Measurements from ENCODE around the gene SLCO3A1. TPM values are rescaled to one million over a fixed set of nuclear protein-coding genes. Genes with fewer than 3 reads are reported as not detected.
"Not testable (repeated sequence)": the region's sequence is repeated elsewhere in the genome, so short reads cannot be mapped to it uniquely, and the experiment has no call there.

The SLCO3A1 gene
- total RNA-seq, 2 donors from 2014 or later = 21.4 to 27.3 TPM

GRCh38 chr15:92059036-92059970 is 205.8 kb downstream of the SLCO3A1 start:
- no peak overlapping the region for H3K4me3 ChIP-seq
- H3K27ac ChIP-seq = peak overlapping the region; percentile 52 to 68
- H3K27me3 ChIP-seq = no peaks in the 10 kb centered on the region
- no peaks in the 10 kb centered on the region for H3K36me3 ChIP-seq
- H3K9me3 ChIP-seq = no peaks in the 10 kb centered on the region
- no peak for TF ChIP-seq CTCF (IDR thresholded peaks at IDR 0.05)
- no peak for DNase-seq (ENCODE audit: low spot score)
- peaks cover 0 to 66% of the 10 kb centered on the region in 2 donors for H3K4me1 ChIP-seq

GRCh38 chr15:92059971-92060311 is 206.4 kb downstream of the SLCO3A1 start:
- H3K9me3 ChIP-seq; DNase-seq (ENCODE audit: low spot score); H3K36me3 ChIP-seq; H3K27me3 ChIP-seq; H3K4me3 ChIP-seq: not testable (repeated sequence)
- Histone ChIP-seq H3K27ac (peak overlapping the region; percentile 52 to 68), H3K4me1 (peaks cover 0 to 66% of the 10 kb centered on the region in 2 donors)

- no peak for TF ChIP-seq CTCF (IDR thresholded peaks at IDR 0.05)
- Histone ChIP-seq H3K4me3 (no peak overlapping the region), H3K36me3 (no peaks in the 10 kb centered on the region), H3K4me1 (peaks cover 0 to 64% of the 10 kb centered on the region in 2 donors), H3K27me3 (no peaks in the 10 kb centered on the region), H3K9me3 (no peaks in the 10 kb centered on the region), H3K27ac (peak overlapping the region; percentile 74 to 76)
- DNase-seq (ENCODE audit: low spot score) = no peak
Observed at GRCh38 chr15:92061511-92062195, 208.1 kb downstream of the SLCO3A1 start.

- no peaks in the 10 kb centered on the region for H3K36me3 ChIP-seq
- H3K9me3 ChIP-seq = no peaks in the 10 kb centered on the region
- TF ChIP-seq CTCF (IDR thresholded peaks at IDR 0.05) = peak in 1 of 2 donors; percentile 30
- H3K27me3 ChIP-seq = no peaks in the 10 kb centered on the region
- peaks cover 0 to 56% of the 10 kb centered on the region in 2 donors for H3K4me1 ChIP-seq
- H3K4me3 ChIP-seq = no peak overlapping the region
- H3K27ac ChIP-seq = peak overlapping the region; percentile 74 to 76
- DNase-seq (ENCODE audit: low spot score) = no peak
Observed at GRCh38 chr15:92062505-92062904, 209.0 kb downstream of the SLCO3A1 start.

- TF ChIP-seq CTCF (IDR thresholded peaks at IDR 0.05) = no peak
- H3K27me3 ChIP-seq = no peaks in the 10 kb centered on the region
- no peak overlapping the region for H3K4me3 ChIP-seq
- H3K9me3 ChIP-seq = no peaks in the 10 kb centered on the region
- H3K27ac ChIP-seq = no peak overlapping the region
- peaks cover 0 to 49% of the 10 kb centered on the region in 2 donors for H3K4me1 ChIP-seq
- DNase-seq (ENCODE audit: low spot score) = no peak
- no peaks in the 10 kb centered on the region for H3K36me3 ChIP-seq
Observed at GRCh38 chr15:92068121-92068520, 214.6 kb downstream of the SLCO3A1 start.
